Colonic mucosa (tissue), 2 donors: ENCODE results near the gene METAP1D. TPM values are rescaled to one million over a fixed set of nuclear protein-coding genes. Genes with fewer than 3 reads are reported as not detected.

Experiments used
- total RNA-seq, 2 donors: library from RNA; stranded (reverse); fragmentation: NEBNext Ultra II Directional in 1 of 2; extraction: Animal tissue kit (Norgen Biotek cat#: 25700) in 1 of 2; gene quantifications; one replicate each; pipeline ENCODE4 v1.2.1, GENCODE V29; 2021
- donor health status: DM: no; HTN: no; CAD: no.
- donor health status: DM: no; HTN: no; CAD: no.

The METAP1D gene
- total RNA-seq, 2 donors from 2014 or later, result 3.3 to 5.8 TPM

Other genes with a start within 250 kb of the METAP1D start
- 10 to 100 TPM; 12.3 to 17.9 TPM for gene SLC25A12, start 105.7 kb upstream of the METAP1D start, total RNA-seq
- 10 to 100 TPM; 31.8 to 50.7 TPM for gene HAT1, start 77.5 kb upstream of the METAP1D start, total RNA-seq
- under 1 TPM in 1 of 2 donors, not detected in 1; 0.19 TPM for gene DLX1, start 85.6 kb downstream of the METAP1D start, total RNA-seq
- not detected for gene DLX2, start 102.9 kb downstream of the METAP1D start, total RNA-seq